Urinary bladder (tissue), 4 donors: ENCODE results near the gene DGKZ. TPM values are rescaled to one million over a fixed set of nuclear protein-coding genes. Genes with fewer than 3 reads are reported as not detected.
A peak's percentile ranks its signal among the peaks of the same experiment; 100 is the strongest.
"Not testable (repeated sequence)": the region's sequence is repeated elsewhere in the genome, so short reads cannot be mapped to it uniquely, and the experiment has no call there.

Experiments
- DNase-seq: peaks from one replicate; pipeline ENCODE4 v3.0.0-alpha.2; 2015; ENCODE audit errors: extremely low spot score
- H3K27ac ChIP-seq: one replicate; pipeline ENCODE4 v1.5.1; 2013; ENCODE audit warnings: low read depth, mild to moderate bottlenecking, moderate library complexity
- H3K36me3 ChIP-seq: one replicate; pipeline ENCODE4 v1.6.1; 2013; ENCODE audit warnings: mild to moderate bottlenecking, moderate library complexity; ENCODE audit not compliant: insufficient read depth
- H3K4me1 ChIP-seq: one replicate; pipeline ENCODE4 v1.6.1; 2013; ENCODE audit warnings: mild to moderate bottlenecking, moderate library complexity; ENCODE audit not compliant: insufficient read depth
- H3K4me3 ChIP-seq: one replicate; pipeline ENCODE4 v1.5.1; 2013; ENCODE audit warnings: low read depth, low read length
- WGBS: extraction: QIAGEN DNeasy Blood & Tissue Kit; methylation state at CpG from one replicate; pipeline ENCODE4 v1.1.7; 2013; 5-methylcytosine and 5-hydroxymethylcytosine counted together
- polyA plus RNA-seq: library from polyadenylated mRNA; stranded (reverse); fragments of 200-250 nt; gene quantifications from one replicate; pipeline ENCODE4 v1.2.3, GENCODE V29; 2013
- total RNA-seq: library from RNA; depleted of rRNA; stranded (reverse); fragments of >200 nt; gene quantifications from one replicate; pipeline ENCODE4 v1.2.3, GENCODE V29; 2014
- donor health status: healthy with polysubstance abuse.
- donor health status: healthy.

Gene DGKZ
- total and polyA plus RNA-seq, 2 donors: 18.5 to 47.8 TPM

DNA sequence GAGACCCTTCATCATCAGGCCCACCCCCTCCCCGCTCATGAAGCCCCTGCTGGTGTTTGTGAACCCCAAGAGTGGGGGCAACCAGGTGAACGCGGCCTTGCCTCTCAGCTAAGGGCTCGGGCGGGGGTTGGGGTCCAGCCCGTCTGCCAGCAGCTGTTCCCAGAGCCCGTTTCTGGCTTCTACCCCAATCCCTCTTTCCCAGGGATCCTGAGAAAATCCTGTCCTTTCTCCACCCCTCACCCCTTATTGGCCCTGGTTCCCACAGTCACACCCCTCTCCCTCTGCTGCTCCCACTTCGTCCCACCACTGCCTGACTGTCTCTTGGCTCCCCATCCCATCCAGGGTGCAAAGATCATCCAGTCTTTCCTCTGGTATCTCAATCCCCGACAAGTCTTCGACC is 24.8 kb downstream of the DGKZ start:
- Histone ChIP-seq H3K4me3 (no peak overlapping the region), H3K36me3 (no peaks in the 10 kb centered on the region)
- WGBS: 68% methylated on average over 10 of the region's 10 CpGs

GRCh38 chr11:46372501-46372900 is 25.2 kb downstream of the DGKZ start:
- not testable (repeated sequence) for H3K36me3 ChIP-seq, H3K27ac ChIP-seq
- WGBS: 93% methylated on average over 15 of the region's 15 CpGs

More for the DNA sequence above, 24.8 kb downstream of the DGKZ start:
- Histone ChIP-seq H3K4me1 (no peaks in the 10 kb centered on the region), H3K27ac (no peak overlapping the region)
- DNase-seq: no peak

GRCh38 chr11:46373787-46374740 is 26.8 kb downstream of the DGKZ start:
- WGBS: 90% methylated on average over 30 of the region's 30 CpGs
- no peaks in the 10 kb centered on the region for H3K36me3 ChIP-seq
- DNase-seq: no peak

More at GRCh38 chr11:46372501-46372900, 25.2 kb downstream of the DGKZ start:
- not testable (repeated sequence) for H3K4me1 ChIP-seq, DNase-seq, H3K4me3 ChIP-seq

GRCh38 chr11:46374815-46375214 is 27.6 kb downstream of the DGKZ start:
- no peak overlapping the region for H3K27ac ChIP-seq
- no peaks in the 10 kb centered on the region for H3K36me3 ChIP-seq
- 91% methylated on average over 15 of the region's 15 CpGs for WGBS
- no peak for DNase-seq
- no peak overlapping the region for H3K4me3 ChIP-seq
- no peaks in the 10 kb centered on the region for H3K4me1 ChIP-seq

More at GRCh38 chr11:46373787-46374740, 26.8 kb downstream of the DGKZ start:
- Histone ChIP-seq H3K4me3 (no peak overlapping the region), H3K27ac (no peak overlapping the region), H3K4me1 (no peaks in the 10 kb centered on the region)

GRCh38 chr11:46375392-46376101 is 28.3 kb downstream of the DGKZ start:
- no peaks in the 10 kb centered on the region for H3K4me1 ChIP-seq
- H3K36me3 ChIP-seq: no peaks in the 10 kb centered on the region
- no peak overlapping the region for H3K27ac ChIP-seq
- H3K4me3 ChIP-seq: no peak overlapping the region
- no peak for DNase-seq
- WGBS: 94% methylated on average over 38 of the region's 38 CpGs

- no peaks in the 10 kb centered on the region for H3K36me3 ChIP-seq
- DNase-seq: no peak
- no peaks in the 10 kb centered on the region for H3K4me1 ChIP-seq
- no peak overlapping the region for H3K27ac ChIP-seq
- 89% methylated on average over 19 of the region's 19 CpGs for WGBS
- no peak overlapping the region for H3K4me3 ChIP-seq
Observed at GRCh38 chr11:46376258-46377050, 29.2 kb downstream of the DGKZ start.

DNA sequence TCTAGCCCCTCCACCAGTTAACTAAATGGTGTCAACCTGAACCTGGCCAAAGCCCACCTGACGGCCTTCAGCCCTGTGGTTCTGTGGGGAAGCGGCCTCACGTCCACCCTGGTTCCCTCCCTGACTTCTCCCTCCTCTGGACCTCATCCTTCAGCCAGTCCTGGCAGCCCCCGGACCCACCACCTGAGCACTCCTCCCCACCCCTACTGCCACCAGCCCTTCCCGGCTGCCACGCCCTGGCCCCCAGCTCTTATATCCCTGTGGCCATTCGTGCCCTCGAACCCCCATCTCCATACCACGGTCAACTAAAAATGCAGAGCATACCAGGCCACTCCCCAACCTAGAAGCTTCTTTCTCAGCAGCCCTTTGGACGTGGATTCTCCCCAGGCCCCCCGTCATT is 30.0 kb downstream of the DGKZ start:
- Histone ChIP-seq H3K36me3 (no peaks in the 10 kb centered on the region), H3K27ac (no peak overlapping the region), H3K4me3 (no peak overlapping the region), H3K4me1 (no peaks in the 10 kb centered on the region)
- 93% methylated on average over 11 of the region's 11 CpGs for WGBS
- DNase-seq: no peak

GRCh38 chr11:46377831-46378230 is 30.6 kb downstream of the DGKZ start:
- H3K36me3 ChIP-seq: no peaks in the 10 kb centered on the region
- WGBS: 92% methylated on average over 5 of the region's 5 CpGs
- DNase-seq: no peak

GRCh38 chr11:46378296-46378695 is 31.0 kb downstream of the DGKZ start:
- 92% methylated on average over 10 of the region's 10 CpGs for WGBS
- no peak overlapping the region for H3K27ac ChIP-seq

More at GRCh38 chr11:46377831-46378230, 30.6 kb downstream of the DGKZ start:
- Histone ChIP-seq H3K27ac (no peak overlapping the region), H3K4me3 (no peak overlapping the region), H3K4me1 (no peaks in the 10 kb centered on the region)

DNA sequence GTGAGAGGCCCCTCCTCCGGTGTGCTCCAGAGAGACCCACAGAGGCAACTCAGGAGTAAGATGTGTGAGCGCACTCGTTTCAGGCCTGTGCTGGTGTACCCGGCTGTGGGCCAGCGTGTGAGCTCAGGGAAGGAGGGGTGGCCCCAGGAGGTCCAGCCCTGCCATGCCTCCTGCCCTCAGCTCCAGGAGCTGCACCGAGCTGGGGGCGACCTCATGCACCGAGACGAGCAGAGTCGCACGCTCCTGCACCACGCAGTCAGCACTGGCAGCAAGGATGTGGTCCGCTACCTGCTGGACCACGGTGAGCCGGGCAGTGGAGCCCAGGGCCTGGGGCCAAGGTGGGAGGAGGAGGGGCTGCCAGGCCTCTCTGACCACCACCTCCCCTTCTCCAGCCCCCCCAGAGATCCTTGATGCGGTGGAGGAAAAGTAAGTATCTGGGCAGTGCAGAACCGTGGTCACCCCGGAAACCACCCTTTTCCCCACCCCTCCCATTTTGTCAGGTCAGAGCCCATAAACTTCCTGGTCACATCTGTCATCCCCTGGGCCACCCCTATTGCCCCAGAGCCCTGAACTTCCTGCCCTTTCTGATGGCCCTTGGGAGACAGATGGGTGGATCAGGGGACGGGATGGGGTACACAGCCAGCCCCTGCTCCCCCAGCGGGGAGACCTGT is 31.7 kb downstream of the DGKZ start:
- H3K4me1 ChIP-seq: no peaks in the 10 kb centered on the region
- no peaks in the 10 kb centered on the region for H3K36me3 ChIP-seq
- no peak overlapping the region for H3K27ac ChIP-seq
- 71% methylated on average over 20 of the region's 20 CpGs for WGBS
- no peak for DNase-seq
- H3K4me3 ChIP-seq: no peak overlapping the region

More at GRCh38 chr11:46378296-46378695, 31.0 kb downstream of the DGKZ start:
- DNase-seq: no peak
- Histone ChIP-seq H3K4me1 (no peaks in the 10 kb centered on the region), H3K4me3 (no peak overlapping the region), H3K36me3 (no peaks in the 10 kb centered on the region)

GRCh38 chr11:46379482-46380293 is 32.4 kb downstream of the DGKZ start:
- DNase-seq, H3K36me3 ChIP-seq, H3K4me3 ChIP-seq, H3K4me1 ChIP-seq: not testable (repeated sequence)
- WGBS: 52% methylated on average over 35 of the region's 36 CpGs
- H3K27ac ChIP-seq: peak overlapping the region; percentile 39

DNA sequence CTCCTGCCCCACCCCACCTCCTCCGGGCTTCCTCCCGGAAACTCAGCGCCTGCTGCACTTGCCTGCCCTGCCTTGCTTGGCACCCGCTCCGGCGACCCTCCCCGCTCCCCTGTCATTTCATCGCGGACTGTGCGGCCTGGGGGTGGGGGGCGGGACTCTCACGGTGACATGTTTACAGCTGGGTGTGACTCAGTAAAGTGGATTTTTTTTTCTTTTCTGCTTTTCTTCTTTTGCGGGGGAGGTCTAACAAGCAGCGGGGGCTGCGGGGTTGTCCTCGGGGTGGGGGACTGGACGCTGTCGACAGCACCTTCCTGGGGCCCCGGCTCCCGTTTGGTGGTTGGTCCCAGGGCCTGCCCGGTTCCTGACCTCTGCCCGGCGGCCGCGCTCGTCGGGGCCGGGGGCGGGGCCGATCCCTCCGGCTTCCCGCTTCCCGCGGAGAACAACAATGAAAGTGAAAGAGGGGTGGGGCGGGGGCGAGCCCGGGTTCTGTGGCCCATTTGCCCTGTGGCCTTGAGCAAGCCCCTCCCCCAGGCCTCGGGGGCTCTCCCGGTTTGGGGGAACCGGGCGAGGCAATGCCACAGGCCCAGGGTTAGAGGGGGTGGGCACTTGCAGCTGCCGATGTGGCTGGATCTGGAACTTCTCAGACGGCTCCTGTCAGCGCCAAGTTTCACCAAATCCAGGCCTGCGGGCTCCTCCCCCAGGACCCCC is 33.2 kb downstream of the DGKZ start:
- H3K4me1 ChIP-seq: no peaks in the 10 kb centered on the region
- peak overlapping the region; percentile 51 for H3K27ac ChIP-seq
- 1% methylated on average over 45 of the region's 45 CpGs for WGBS

More for the DNA sequence above, 33.2 kb downstream of the DGKZ start:
- no peak for DNase-seq
- Histone ChIP-seq H3K36me3 (no peaks in the 10 kb centered on the region), H3K4me3 (peak overlapping the region; percentile 70)
